HL-60 (cell line): ENCODE results near the gene NAGLU.

Experiments used
- POLR2AphosphoS5 ChIP-seq: IDR thresholded peaks from 2 replicates; pipeline ENCODE4 v1.6.1; 2012; ENCODE audit warnings: low read depth
- SPI1 ChIP-seq: IDR thresholded peaks from 2 replicates; pipeline ENCODE4 v1.6.1; 2012; ENCODE audit warnings: low read depth, mild to moderate bottlenecking, borderline replicate concordance
- TF ChIP-seq, protein P1 (sequence below): IDR thresholded peaks from one replicate; pipeline ENCODE4 v1.5.1; 2011; ENCODE audit warnings: low read length, control low read depth, inconsistent platforms; ENCODE audit not compliant: insufficient read depth

DNA sequence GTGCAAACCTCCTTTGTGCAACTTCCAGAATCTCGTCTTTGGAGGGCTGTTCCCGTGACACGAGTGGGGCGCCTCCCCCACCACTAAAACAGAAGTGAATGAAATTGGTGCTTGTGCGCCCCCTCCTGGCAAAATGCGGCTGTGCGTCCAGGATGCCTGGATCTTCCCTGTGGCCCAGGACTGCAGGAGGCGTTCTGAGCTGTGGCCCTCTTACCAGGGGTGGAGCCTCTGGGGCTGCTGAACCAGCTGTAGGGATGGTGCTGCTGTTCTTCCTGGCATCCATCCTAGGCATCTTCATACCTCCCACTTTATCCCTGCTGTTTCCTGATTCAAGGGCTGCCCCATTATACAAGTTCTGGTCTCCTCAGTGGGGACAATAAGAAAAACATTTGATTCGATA lies 18.5 kb upstream of the NAGLU start:
- TF ChIP-seq POLR2AphosphoS5 (no peak), SPI1 (peak; percentile 56; the same call in 1 of the 2 replicates)
- TF ChIP-seq, protein P1, sequence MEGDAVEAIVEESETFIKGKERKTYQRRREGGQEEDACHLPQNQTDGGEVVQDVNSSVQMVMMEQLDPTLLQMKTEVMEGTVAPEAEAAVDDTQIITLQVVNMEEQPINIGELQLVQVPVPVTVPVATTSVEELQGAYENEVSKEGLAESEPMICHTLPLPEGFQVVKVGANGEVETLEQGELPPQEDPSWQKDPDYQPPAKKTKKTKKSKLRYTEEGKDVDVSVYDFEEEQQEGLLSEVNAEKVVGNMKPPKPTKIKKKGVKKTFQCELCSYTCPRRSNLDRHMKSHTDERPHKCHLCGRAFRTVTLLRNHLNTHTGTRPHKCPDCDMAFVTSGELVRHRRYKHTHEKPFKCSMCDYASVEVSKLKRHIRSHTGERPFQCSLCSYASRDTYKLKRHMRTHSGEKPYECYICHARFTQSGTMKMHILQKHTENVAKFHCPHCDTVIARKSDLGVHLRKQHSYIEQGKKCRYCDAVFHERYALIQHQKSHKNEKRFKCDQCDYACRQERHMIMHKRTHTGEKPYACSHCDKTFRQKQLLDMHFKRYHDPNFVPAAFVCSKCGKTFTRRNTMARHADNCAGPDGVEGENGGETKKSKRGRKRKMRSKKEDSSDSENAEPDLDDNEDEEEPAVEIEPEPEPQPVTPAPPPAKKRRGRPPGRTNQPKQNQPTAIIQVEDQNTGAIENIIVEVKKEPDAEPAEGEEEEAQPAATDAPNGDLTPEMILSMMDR: peak; percentile 92
